ENCODE data around the gene TEKT3.

- TF ChIP-seq CTCF (IDR thresholded peaks at IDR 0.05) (no peak), POLR2AphosphoS5 (IDR thresholded peaks at IDR 0.05) (no peak), POLR2A (IDR thresholded peaks at IDR 0.05) (no peak)
Observed at GRCh38 chr17:15269780-15270089, 71.7 kb downstream of the TEKT3 start.
